Endothelial cell of umbilical vein (primary cell): ENCODE measurements around the gene NPM1. TPM values are rescaled to one million over a fixed set of nuclear protein-coding genes. Genes with fewer than 3 reads are reported as not detected.

Experiments used
- BruUV-seq: library from RNA; stranded (reverse); fragments of 400-500 nt; replicated peaks from 2 replicates; lab custom pipeline; 2021; lab: Mats Ljungman, UMichigan
- CTCF ChIA-PET: fragments of 300-600, 350-600 bp; sonication (Branson Sonifier 250); formaldehyde crosslinking; loops from one replicate; lab custom pipeline; 2021; ENCODE audit warnings: antibody characterized with exemption, inconsistent platforms; lab: Charles Lee
- POLR2A ChIA-PET: fragments of 300-600, 350-600 bp; sonication (Branson Sonifier 250); formaldehyde crosslinking; loops from one replicate; lab custom pipeline; 2021; ENCODE audit warnings: antibody characterized with exemption, inconsistent platforms; lab: Charles Lee
- DNase-seq: peaks from one replicate; pipeline ENCODE4 v3.0.0-alpha.2; 2011; ENCODE audit warnings: low read depth, low spot score
- FAIRE-seq: peaks from 2 replicates; lab custom pipeline; 2011; peaks lifted over from hg19 to GRCh38; lab: Jason Lieb, UNC
- H2AFZ ChIP-seq: 2 replicates; pipeline ENCODE4 v1.6.0; 2012; ENCODE audit warnings: low read depth, low read length, control low read depth, inconsistent platforms
- H3K27ac ChIP-seq: 2 replicates; pipeline ENCODE4 v1.5.1; 2011; ENCODE audit warnings: low read depth, mild to moderate bottlenecking, control low read depth, low read length, moderate library complexity; ENCODE audit not compliant: insufficient read depth
- H3K27me3 ChIP-seq, 2 experiments: 2 replicates each; pipeline versions ENCODE4 v1.6.0 to v1.6.1; 2011; ENCODE audit warnings: low read length in 2 of 2, mixed read lengths in 1 of 2; ENCODE audit not compliant: control insufficient read depth in 2 of 2, insufficient read depth in 2 of 2
- H3K36me3 ChIP-seq, 2 experiments: 2 replicates in 1 of 2; 3 replicates in 1 of 2; pipeline ENCODE4 v1.5.1; 2011; ENCODE audit warnings: low read length in 2 of 2, mild to moderate bottlenecking in 1 of 2, moderate library complexity in 1 of 2; ENCODE audit not compliant: control insufficient read depth in 2 of 2, insufficient read depth in 2 of 2; ENCODE audit errors: extremely low read depth in 1 of 2
- H3K4me1 ChIP-seq: 3 replicates; pipeline ENCODE4 v1.5.1; 2011; ENCODE audit warnings: mild to moderate bottlenecking, low read length; ENCODE audit not compliant: control insufficient read depth, insufficient read depth; ENCODE audit errors: extremely low read depth
- H3K4me2 ChIP-seq: 2 replicates; pipeline ENCODE4 v1.6.1; 2011; ENCODE audit warnings: low read length, control low read depth, mixed read lengths; ENCODE audit not compliant: insufficient read depth
- H3K4me3 ChIP-seq, 3 experiments: fragments of 200-600 bp in 1 of 3; sonication (generic), shearing (Covaris generic) in 1 of 3; replicated peaks in 1 of 3; 2 replicates each; pipeline ENCODE4 v1.5.1; 2011 to 2016; ENCODE audit warnings: control low read depth in 3 of 3, low read length in 3 of 3, mild to moderate bottlenecking in 2 of 3, inconsistent platforms in 1 of 3, low read depth in 1 of 3, moderate library complexity in 1 of 3; ENCODE audit not compliant: insufficient read depth in 1 of 3
- H3K79me2 ChIP-seq: 2 replicates; pipeline ENCODE4 v1.6.0; 2012; ENCODE audit warnings: low read length, inconsistent platforms; ENCODE audit not compliant: control insufficient read depth, insufficient read depth
- H3K9ac ChIP-seq: replicated peaks from 2 replicates; pipeline ENCODE3; 2011; ENCODE audit warnings: low read length, control low read depth; ENCODE audit not compliant: insufficient read depth; ENCODE audit errors: extremely low read depth
- H3K9me1 ChIP-seq: replicated peaks from 3 replicates; pipeline ENCODE4 v1.6.0; 2011; ENCODE audit warnings: mild to moderate bottlenecking, low read length; ENCODE audit not compliant: control insufficient read depth, insufficient read depth; ENCODE audit errors: extremely low read depth
- H3K9me3 ChIP-seq: replicated peaks from 2 replicates; pipeline ENCODE4 v1.5.1; 2012; ENCODE audit warnings: low read length, inconsistent platforms; ENCODE audit not compliant: control insufficient read depth, insufficient read depth
- H4K20me1 ChIP-seq: replicated peaks from 2 replicates; pipeline ENCODE3; 2011; ENCODE audit warnings: mild to moderate bottlenecking, low read length; ENCODE audit not compliant: control insufficient read depth, insufficient read depth; ENCODE audit errors: extremely low read depth
- EZH2 ChIP-seq: IDR thresholded peaks from 2 replicates; pipeline ENCODE4 v1.6.1; 2012; ENCODE audit warnings: borderline replicate concordance, low read depth, mild to moderate bottlenecking, moderate library complexity, low read length, inconsistent platforms; ENCODE audit not compliant: severe bottlenecking
- FOS ChIP-seq: IDR thresholded peaks from 2 replicates; pipeline ENCODE4 v1.6.1; 2011; ENCODE audit warnings: mild to moderate bottlenecking, low read length, moderate library complexity, borderline replicate concordance; ENCODE audit not compliant: insufficient read depth
- GATA2 ChIP-seq: IDR thresholded peaks from 2 replicates; pipeline ENCODE4 v1.7.0; 2011; ENCODE audit warnings: low read depth, mild to moderate bottlenecking, moderate library complexity, mixed read lengths, low read length; ENCODE audit not compliant: insufficient read length, insufficient read depth
- JUN ChIP-seq: IDR thresholded peaks from 2 replicates; pipeline ENCODE4 v1.6.1; 2011; ENCODE audit warnings: borderline replicate concordance, low read depth; ENCODE audit not compliant: insufficient read length, insufficient read depth
- MAX ChIP-seq: IDR thresholded peaks from 2 replicates; pipeline ENCODE4 v1.6.1; 2011; ENCODE audit not compliant: insufficient read depth, insufficient read length
- MYC ChIP-seq: IDR thresholded peaks from one replicate; pipeline ENCODE4 v1.6.1; 2011; ENCODE audit warnings: mild to moderate bottlenecking, low read depth, low read length
- POLR2A ChIP-seq: IDR thresholded peaks from 2 replicates; pipeline ENCODE4 v1.6.1; 2012; ENCODE audit warnings: low read depth, mild to moderate bottlenecking, control low read depth, low read length
- POLR2AphosphoS5 ChIP-seq: IDR thresholded peaks from 2 replicates; pipeline ENCODE4 v1.6.1; 2012; ENCODE audit warnings: low read depth, mild to moderate bottlenecking, control low read depth, low read length, moderate library complexity; ENCODE audit not compliant: insufficient read depth
- dilution Hi-C: fragments of 300-500 bp; cut with MboI; formaldehyde crosslinking; loops from one replicate; pipeline ENCODE4 v1.15.0; 2019; ENCODE audit warnings: low sequenced_read_pairs; ENCODE audit not compliant: extremely low pct_ligation_motif_present
- intact Hi-C: fragments of 100-400 bp; cut with micrococcal nuclease; formaldehyde crosslinking; loops from one replicate; pipeline ENCODE4 v1.10.0; 2022
- polyA plus RNA-seq, 4 experiments: library from polyadenylated mRNA; depleted of rRNA in 3 of 4; stranded (reverse) in 3 of 4; unstranded in 1 of 4; fragments of >200 nt; gene quantifications; 2 replicates each; pipeline versions ENCODE4 v1.2.1 to v1.2.3, GENCODE V29; 2011 to 2012; ENCODE audit warnings: missing spikeins in 1 of 4
- total RNA-seq: library from RNA; stranded (reverse); gene quantifications from 2 replicates; pipeline ENCODE4 v1.2.3, GENCODE V29; 2021
- TF ChIP-seq, protein P1 (sequence below), 2 donors: IDR thresholded peaks; 1 replicate in 1 of 2; 2 replicates in 1 of 2; pipeline ENCODE4 v1.5.1; 2011; ENCODE audit warnings: low read length in 2 of 2, mild to moderate bottlenecking in 2 of 2, moderate library complexity in 2 of 2, control low read depth in 1 of 2, inconsistent platforms in 1 of 2, low read depth in 1 of 2; ENCODE audit not compliant: insufficient read depth in 1 of 2; ENCODE audit errors: extremely low read depth in 1 of 2

Gene NPM1
- total and polyA plus RNA-seq, 2 donors (not counting 3 experiments of a cell fraction or from before 2014, with no cell fraction given) = 618 to 1,695 TPM

DNA sequence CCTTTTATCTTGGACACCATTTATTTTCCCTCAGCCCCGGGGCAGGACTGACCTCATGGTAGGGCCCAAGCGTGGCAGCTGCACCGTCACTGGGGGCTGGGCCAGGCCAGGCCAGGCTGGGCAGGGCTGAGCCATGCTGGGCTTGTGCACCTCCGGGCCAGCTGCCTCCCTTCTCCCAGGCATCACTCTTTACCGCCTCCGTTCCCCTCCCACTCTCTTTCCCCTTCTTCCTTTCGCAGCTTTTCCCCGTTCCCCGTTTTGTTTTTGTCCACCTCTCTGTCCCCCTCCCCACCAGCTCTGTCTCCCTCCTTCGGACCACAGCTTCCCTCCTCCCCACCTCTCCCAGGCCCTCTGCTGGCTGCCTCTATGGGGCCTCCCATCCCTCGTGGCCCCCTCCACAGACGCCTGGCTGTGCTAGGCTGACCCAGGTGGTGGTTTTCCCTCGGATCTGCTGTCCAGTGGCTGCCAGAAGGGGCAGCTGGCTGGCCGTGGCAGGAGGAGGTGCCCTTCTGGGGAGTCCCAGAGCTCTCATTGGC, 49.7 kb downstream of the NPM1 start:
- no peak overlapping the region for H3K9ac ChIP-seq
- H3K79me2 ChIP-seq = no peaks in the 10 kb centered on the region
- H3K27me3 ChIP-seq = no peaks in the 10 kb centered on the region
- H3K27ac ChIP-seq = no peak overlapping the region
- dilution Hi-C loops = no loop called here
- no peak overlapping the region for H2AFZ ChIP-seq
- no peak for DNase-seq
- ChIA-PET POLR2A (no interaction called here), CTCF (interaction anchor here (0.6 kb wide), 1 partner anchor 496 kb away, joined by 4 read pairs; no protein-coding TSS in a partner anchor)
- H4K20me1 ChIP-seq = no peaks in the 10 kb centered on the region
- no peaks in the 10 kb centered on the region for H3K4me1 ChIP-seq
- no peak overlapping the region for H3K4me3 ChIP-seq
- H3K4me2 ChIP-seq = no peak overlapping the region
- no peaks in the 10 kb centered on the region for H3K9me1 ChIP-seq
- BruUV-seq = no TSS peak
- intact Hi-C loops = no loop called here
- no peaks in the 10 kb centered on the region for H3K9me3 ChIP-seq
- TF ChIP-seq MAX (no peak), MYC (no peak), POLR2AphosphoS5 (no peak), JUN (no peak), GATA2 (no peak), EZH2 (no peak), FOS (no peak), POLR2A (no peak)
- TF ChIP-seq, protein P1, sequence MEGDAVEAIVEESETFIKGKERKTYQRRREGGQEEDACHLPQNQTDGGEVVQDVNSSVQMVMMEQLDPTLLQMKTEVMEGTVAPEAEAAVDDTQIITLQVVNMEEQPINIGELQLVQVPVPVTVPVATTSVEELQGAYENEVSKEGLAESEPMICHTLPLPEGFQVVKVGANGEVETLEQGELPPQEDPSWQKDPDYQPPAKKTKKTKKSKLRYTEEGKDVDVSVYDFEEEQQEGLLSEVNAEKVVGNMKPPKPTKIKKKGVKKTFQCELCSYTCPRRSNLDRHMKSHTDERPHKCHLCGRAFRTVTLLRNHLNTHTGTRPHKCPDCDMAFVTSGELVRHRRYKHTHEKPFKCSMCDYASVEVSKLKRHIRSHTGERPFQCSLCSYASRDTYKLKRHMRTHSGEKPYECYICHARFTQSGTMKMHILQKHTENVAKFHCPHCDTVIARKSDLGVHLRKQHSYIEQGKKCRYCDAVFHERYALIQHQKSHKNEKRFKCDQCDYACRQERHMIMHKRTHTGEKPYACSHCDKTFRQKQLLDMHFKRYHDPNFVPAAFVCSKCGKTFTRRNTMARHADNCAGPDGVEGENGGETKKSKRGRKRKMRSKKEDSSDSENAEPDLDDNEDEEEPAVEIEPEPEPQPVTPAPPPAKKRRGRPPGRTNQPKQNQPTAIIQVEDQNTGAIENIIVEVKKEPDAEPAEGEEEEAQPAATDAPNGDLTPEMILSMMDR (IDR thresholded peaks at IDR 0.05; ENCODE audit: extremely low read depth in 1 of 2, insufficient read depth in 1 of 2, low read depth in 1 of 2, low read length in 2 of 2) = no peak
- FAIRE-seq = no peak
- H3K36me3 ChIP-seq = no peaks in the 10 kb centered on the region
